Activated T-cell treated with anti-CD3 and anti-CD28 coated beads, Interleukin-2, amount 50 U/mL, for 24 hours (primary cell): ENCODE data around the gene TUBG1.

Source experiments
- DNase-seq: peaks from one replicate; pipeline ENCODE4 v3.0.0-alpha.2; 2020
- H3K27ac Mint-ChIP-seq: 2 replicates; pipeline ENCODE4 v1.8.0; 2020; ENCODE audit warnings: mild to moderate bottlenecking, mixed read lengths
- H3K27me3 Mint-ChIP-seq: 2 replicates; pipeline ENCODE4 v1.8.0; 2020; ENCODE audit warnings: mixed read lengths
- H3K36me3 Mint-ChIP-seq: 2 replicates; pipeline ENCODE4 v1.8.0; 2020; ENCODE audit warnings: low read depth, mixed read lengths
- H3K4me1 Mint-ChIP-seq: 2 replicates; pipeline ENCODE4 v1.8.0; 2020; ENCODE audit warnings: low read depth, mixed read lengths
- H3K4me3 Mint-ChIP-seq: 2 replicates; pipeline ENCODE4 v1.8.0; 2020; ENCODE audit warnings: mild to moderate bottlenecking, moderate library complexity, mixed read lengths
- H3K9me3 Mint-ChIP-seq: 2 replicates; pipeline ENCODE4 v1.8.0; 2020; ENCODE audit warnings: mixed read lengths

The TUBG1 gene

DNA sequence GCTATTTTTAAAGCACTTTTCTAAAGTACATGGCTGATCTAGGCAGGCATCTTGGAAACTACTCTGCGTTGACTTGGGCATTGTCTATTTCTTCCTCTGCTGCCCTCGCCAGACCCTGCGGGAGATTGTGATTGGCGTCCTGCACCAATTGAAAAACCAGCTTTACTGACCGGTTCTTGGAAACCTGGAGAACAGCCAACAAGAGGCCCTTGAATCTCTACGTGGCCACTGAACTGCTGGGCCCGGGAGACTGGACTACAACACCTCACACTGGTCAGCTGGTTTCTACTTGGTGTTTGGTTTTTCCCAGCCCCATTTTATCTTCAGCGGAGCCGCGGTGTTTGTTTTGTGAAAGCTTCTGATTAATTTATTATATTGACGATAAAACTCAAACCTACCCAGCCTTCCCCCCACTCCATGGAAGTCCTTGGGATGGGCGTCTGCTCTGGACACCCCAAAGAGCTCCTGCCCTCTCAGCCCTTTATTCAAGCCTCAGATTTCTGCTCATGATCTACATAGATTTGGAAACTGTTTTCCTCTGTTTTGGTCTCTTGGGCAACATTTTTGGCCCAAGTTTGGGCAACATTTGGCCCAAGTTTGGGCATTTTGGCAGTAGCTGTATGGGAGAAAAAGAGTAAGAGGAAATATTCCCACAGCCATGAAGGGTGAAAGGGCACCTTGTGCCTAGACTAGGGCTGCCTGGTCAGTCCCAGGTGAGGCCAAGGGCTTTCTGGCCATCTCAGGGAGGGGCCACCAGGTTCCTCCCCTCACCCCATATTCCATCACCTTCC is 37.9 kb upstream of the TUBG1 start:
- peak overlapping the region; percentile 76 for H3K27ac Mint-ChIP-seq
- no peak for DNase-seq
- no peaks in the 10 kb centered on the region for H3K9me3 Mint-ChIP-seq
- peaks cover 62% of the 10 kb centered on the region for H3K4me1 Mint-ChIP-seq
- no peaks in the 10 kb centered on the region for H3K27me3 Mint-ChIP-seq
- no peak overlapping the region for H3K4me3 Mint-ChIP-seq
- peaks cover 95% of the 10 kb centered on the region for H3K36me3 Mint-ChIP-seq

- Mint-ChIP-seq H3K27ac (peak overlapping the region; percentile 83), H3K9me3 (no peaks in the 10 kb centered on the region), H3K36me3 (peaks cover 98% of the 10 kb centered on the region), H3K4me3 (no peak overlapping the region), H3K27me3 (no peaks in the 10 kb centered on the region), H3K4me1 (peaks cover 61% of the 10 kb centered on the region)
- no peak for DNase-seq
Observed at GRCh38 chr17:42573095-42573494, 36.4 kb upstream of the TUBG1 start.

DNA sequence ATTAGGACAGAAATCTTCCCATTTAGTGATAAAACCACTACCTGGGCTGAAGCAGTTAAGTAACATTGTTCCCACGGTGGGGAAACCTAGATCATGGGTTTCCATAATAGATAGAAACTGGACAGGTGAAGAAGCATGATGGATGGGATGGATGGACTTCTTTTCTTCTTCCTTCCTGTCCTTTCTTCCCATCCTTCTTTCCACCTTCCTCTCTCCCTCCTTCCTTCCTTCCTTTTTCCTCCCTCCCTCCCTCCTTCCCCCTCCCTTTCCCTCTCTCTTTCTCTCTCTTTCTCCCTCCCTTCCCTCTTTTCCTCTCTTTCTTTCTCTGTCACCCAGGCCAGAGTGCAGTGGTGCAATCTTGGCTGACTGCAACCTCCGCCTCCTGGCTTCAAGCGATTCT is 35.0 kb upstream of the TUBG1 start:
- H3K9me3 Mint-ChIP-seq, result no peaks in the 10 kb centered on the region
- DNase-seq, result no peak
- peak overlapping the region; percentile 69 for H3K27ac Mint-ChIP-seq
- peak overlapping the region; percentile 28 for H3K4me3 Mint-ChIP-seq
- H3K27me3 Mint-ChIP-seq, result no peaks in the 10 kb centered on the region
- peaks cover 58% of the 10 kb centered on the region for H3K4me1 Mint-ChIP-seq
- peaks cover 94% of the 10 kb centered on the region for H3K36me3 Mint-ChIP-seq

DNA sequence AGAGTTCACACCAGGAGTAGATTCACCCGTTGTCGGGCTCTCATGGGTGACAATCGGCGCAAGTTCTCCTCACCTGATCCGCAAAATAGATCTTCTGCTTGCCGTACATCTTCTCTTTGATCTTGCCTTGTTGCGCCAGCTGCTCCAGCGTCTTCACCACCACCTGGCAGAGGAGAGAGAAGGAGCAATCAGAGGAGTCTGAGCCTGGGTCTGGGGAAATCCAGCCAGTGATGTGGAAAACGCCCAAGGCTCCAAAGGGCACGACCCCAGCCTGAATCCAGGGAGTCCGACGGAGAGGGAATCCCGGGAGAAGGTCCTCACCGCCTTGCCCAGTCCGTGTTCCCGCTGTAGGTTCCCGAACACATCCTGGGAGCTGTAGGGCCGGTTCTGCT is 32.3 kb upstream of the TUBG1 start:
- DNase-seq, result no peak
- Mint-ChIP-seq H3K27ac (peak overlapping the region; percentile 98), H3K4me1 (peaks cover 43% of the 10 kb centered on the region), H3K36me3 (peaks cover 92% of the 10 kb centered on the region), H3K4me3 (peak overlapping the region; percentile 98), H3K9me3 (no peaks in the 10 kb centered on the region), H3K27me3 (no peaks in the 10 kb centered on the region)

DNA sequence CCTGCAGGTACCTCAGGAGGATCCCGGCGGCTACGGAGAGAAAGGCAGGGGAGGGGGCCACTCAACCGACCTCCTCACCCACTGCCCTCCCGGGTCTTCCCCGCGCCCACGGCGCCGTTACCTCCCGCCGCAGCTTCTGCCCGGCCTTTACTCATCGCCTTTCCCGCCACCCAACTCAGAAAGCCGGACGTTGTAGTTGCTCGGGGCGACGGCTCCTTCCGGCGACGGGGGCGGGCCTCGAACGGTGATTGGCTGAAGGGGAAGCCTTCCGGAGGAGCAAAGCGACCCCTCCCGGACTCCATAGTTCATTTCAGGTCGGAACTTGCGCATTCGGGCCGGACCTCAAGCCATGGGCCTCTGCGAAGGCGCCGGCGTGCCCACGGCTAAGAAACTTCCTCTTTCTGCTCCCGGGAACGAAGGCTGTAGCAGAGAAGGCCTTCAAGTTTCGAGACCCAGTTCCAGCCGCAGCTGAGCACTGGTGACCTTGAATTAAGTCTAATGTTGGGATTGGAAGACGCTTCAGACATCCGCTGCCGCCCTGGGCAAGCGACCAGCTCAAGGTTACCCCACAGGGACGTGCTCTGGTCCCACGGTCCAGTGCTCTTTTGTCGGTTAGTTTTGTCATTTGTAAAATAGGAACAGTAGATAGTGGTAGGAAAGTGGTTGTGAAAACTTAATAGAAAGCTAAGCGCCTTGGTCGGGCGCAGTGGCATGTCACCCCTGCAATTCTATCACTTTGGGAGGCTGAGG is 31.8 kb upstream of the TUBG1 start, which contains the start of gene PSMC3IP:
Gene PSMC3IP, minus strand, starts transcription at position 198 of the 750 bp plus-strand sequence. Its CDS starts 43 bp downstream, at position 155.
- H3K4me1 Mint-ChIP-seq, result peaks cover 41% of the 10 kb centered on the region
- peaks cover 93% of the 10 kb centered on the region for H3K36me3 Mint-ChIP-seq
- H3K4me3 Mint-ChIP-seq, result peak within 1 kb of the TSS; percentile 98
- H3K27me3 Mint-ChIP-seq, result no peaks in the 10 kb centered on the region
- H3K9me3 Mint-ChIP-seq, result no peaks in the 10 kb centered on the region
- DNase-seq, result peak; percentile 95
- peak within 1 kb of the TSS; percentile 98 for H3K27ac Mint-ChIP-seq

- Mint-ChIP-seq H3K27ac (peak overlapping the region; percentile 98), H3K9me3 (no peaks in the 10 kb centered on the region), H3K4me3 (peak overlapping the region; percentile 98), H3K4me1 (peaks cover 36% of the 10 kb centered on the region), H3K27me3 (no peaks in the 10 kb centered on the region), H3K36me3 (peaks cover 93% of the 10 kb centered on the region)
- DNase-seq, result peak; percentile 83
Observed at GRCh38 chr17:42578282-42578869, 31.1 kb upstream of the TUBG1 start.

DNA sequence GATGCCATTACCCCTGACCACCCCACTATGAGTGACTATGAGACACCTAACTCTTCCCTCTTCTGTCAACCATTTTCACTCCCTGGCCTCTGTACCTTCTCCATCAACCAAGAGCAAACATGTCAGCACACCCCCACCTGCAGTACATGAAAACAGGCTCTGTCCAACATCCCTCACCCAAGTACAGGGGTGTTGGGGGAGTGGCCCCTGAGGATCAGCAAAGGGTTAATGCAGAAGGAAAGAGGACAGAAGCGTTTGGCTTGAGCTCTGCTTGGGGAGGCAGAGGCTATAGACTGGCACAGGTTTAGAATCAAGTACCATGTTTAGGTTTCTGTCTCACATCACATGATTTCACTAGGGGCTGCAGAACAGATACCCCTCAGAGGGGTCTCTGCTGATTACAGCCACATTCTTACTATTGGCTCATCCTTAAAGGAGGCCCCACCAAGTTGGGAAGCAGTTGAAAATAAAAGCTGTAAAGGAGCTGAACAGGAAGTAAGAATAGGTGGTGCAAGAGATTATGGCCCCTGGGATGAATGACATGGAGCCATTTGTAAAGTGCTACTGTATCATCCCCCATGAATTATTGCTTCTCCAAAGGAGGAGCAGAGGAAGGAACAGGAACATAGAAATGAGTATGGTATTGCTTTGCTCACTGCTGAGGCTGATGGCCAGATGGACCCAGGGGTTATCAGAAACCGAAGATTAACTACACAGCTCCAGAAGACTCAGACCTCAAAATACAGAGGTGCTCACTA is 29.5 kb upstream of the TUBG1 start:
- Mint-ChIP-seq H3K9me3 (no peaks in the 10 kb centered on the region), H3K27me3 (no peaks in the 10 kb centered on the region), H3K36me3 (peaks cover 93% of the 10 kb centered on the region), H3K27ac (peak overlapping the region; percentile 69), H3K4me1 (peaks cover 30% of the 10 kb centered on the region), H3K4me3 (peak overlapping the region; percentile 98)
- DNase-seq, result no peak

GRCh38 chr17:42581744-42582270 is 27.7 kb upstream of the TUBG1 start:
- H3K4me1 Mint-ChIP-seq, result peaks cover 16% of the 10 kb centered on the region
- peaks cover 93% of the 10 kb centered on the region for H3K36me3 Mint-ChIP-seq

DNA sequence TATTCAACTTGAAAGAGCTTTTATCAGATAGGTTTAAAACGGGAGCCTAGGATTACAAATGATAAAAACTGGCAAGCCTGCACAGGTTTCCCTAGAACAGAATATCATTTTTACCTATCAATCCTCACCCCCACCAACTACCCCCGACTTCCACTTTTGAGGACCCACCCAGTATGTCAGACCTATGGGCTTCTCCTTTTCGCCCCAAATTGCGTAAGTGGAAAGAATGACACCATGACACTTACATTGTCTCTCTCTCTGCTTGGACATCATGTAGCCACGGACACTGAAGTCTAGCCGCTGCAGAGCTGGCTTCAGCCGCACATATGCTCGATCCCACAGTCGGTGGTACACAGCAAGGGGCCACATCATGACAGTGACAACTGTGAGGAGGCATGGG is 24.6 kb upstream of the TUBG1 start:
- Mint-ChIP-seq H3K4me1 (peaks cover 2% of the 10 kb centered on the region), H3K27me3 (no peaks in the 10 kb centered on the region), H3K36me3 (peaks cover 96% of the 10 kb centered on the region), H3K9me3 (no peaks in the 10 kb centered on the region), H3K4me3 (no peak overlapping the region), H3K27ac (peak overlapping the region; percentile 37)
- DNase-seq, result no peak

More at GRCh38 chr17:42581744-42582270, 27.7 kb upstream of the TUBG1 start:
- peak; percentile 22 for DNase-seq
- Mint-ChIP-seq H3K27ac (peak overlapping the region; percentile 53), H3K9me3 (no peaks in the 10 kb centered on the region), H3K27me3 (no peaks in the 10 kb centered on the region), H3K4me3 (no peak overlapping the region)

DNA sequence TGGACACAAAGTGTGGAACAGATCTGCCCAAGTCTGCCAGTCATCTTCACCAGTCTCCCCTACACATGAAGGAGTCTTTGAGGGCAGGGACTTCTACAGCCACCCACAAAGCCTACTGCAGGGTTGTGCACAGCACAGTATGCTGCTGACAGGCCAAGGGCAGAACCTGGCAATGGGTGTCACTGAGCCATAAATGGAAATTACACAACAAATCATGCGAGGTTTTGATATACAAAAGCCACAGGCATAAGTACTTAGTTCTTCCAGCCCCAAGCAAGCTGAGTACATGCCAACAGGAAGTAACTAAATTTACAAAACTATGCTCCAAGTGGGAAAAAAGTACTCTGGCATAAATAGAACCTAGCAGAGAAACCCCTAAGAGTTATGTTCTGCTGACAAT is 24.1 kb upstream of the TUBG1 start:
- Mint-ChIP-seq H3K4me3 (no peak overlapping the region), H3K4me1 (peaks cover 2% of the 10 kb centered on the region), H3K9me3 (no peaks in the 10 kb centered on the region), H3K36me3 (peaks cover 96% of the 10 kb centered on the region), H3K27ac (peak overlapping the region; percentile 37), H3K27me3 (no peaks in the 10 kb centered on the region)
- DNase-seq, result no peak

DNA sequence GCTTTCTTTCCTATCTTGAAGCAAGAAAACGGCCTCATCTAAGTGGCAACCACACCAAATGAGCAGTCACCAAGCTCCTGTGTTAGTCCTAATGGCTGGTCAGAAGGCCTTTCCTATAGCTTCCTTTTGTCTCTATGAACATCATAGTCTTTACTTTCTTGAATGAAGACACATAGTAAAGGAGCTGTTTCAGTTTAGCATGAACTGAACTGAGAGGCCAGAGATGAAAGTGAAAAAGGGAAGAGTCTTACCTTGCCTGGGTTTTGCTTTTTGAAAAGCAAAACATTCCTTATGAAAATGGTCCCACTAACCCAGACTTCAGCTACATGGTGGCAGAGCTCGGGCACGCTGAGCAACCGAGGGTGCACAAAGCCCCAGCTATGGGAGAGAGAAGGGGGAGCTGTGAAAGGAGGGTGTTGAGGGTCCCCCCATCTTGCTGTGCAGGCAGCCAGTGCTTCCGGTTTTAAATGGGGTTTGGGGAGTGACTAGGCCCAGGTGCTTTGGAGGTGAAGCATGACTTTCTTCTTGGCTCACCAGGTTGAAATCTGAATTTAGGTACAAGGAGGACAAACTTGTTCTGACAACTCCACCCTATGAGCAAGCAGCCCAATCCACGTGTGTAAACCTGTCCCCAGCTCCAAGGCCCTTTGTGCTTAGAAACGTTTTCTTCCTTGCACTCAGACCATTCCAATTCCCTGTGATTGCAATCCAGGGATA is 22.8 kb upstream of the TUBG1 start:
- peaks cover 98% of the 10 kb centered on the region for H3K36me3 Mint-ChIP-seq
- H3K27me3 Mint-ChIP-seq, result no peaks in the 10 kb centered on the region
- no peak for DNase-seq
- peak overlapping the region; percentile 79 for H3K27ac Mint-ChIP-seq
- no peak overlapping the region for H3K4me3 Mint-ChIP-seq
- H3K4me1 Mint-ChIP-seq, result peaks cover 3% of the 10 kb centered on the region
- H3K9me3 Mint-ChIP-seq, result no peaks in the 10 kb centered on the region

DNA sequence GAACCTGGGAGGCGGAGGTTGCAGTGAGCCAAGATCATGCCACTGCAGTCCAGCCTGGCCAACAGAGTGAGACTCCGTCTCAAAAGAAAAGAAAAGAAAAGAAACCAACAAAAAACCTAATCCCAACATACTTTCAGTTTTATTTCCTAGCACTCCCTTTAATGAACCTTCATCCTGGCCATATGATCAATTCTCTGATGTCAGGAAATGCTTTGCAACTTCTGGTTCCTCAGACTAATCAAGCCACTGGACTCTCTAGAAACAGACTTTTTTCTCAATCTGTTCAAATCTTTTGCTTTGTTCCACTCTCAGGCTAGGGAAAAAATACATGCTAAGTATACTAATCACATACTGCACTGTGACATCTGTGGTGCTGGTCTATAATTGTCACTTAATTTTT is 18.6 kb upstream of the TUBG1 start:
- no peaks in the 10 kb centered on the region for H3K27me3 Mint-ChIP-seq
- H3K36me3 Mint-ChIP-seq, result peaks cover 71% of the 10 kb centered on the region
- peaks cover 6% of the 10 kb centered on the region for H3K4me1 Mint-ChIP-seq
- H3K4me3 Mint-ChIP-seq, result no peak overlapping the region
- peak overlapping the region; percentile 47 for H3K27ac Mint-ChIP-seq
- no peak for DNase-seq
- H3K9me3 Mint-ChIP-seq, result no peaks in the 10 kb centered on the region

DNA sequence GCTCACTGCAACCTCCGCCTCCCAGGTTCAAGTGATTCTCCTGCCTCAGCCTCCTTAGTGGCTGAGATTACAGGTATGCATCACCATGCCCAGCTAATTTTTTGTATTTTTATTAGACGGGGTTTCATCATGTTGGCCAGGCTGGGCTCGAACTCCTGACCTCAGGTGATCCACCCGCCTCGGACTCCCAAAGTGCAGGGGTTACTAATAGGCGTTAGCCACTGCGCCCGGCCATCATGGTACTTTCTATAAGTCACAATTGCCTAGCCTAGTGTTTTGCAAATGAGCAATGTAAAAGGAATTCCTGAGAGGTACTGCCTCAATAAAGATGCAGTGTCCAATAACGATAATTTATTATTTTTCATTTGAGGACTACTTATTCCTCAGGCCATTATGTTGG is 18.1 kb upstream of the TUBG1 start:
- Mint-ChIP-seq H3K9me3 (no peaks in the 10 kb centered on the region), H3K36me3 (peaks cover 68% of the 10 kb centered on the region), H3K4me3 (no peak overlapping the region), H3K4me1 (peaks cover 8% of the 10 kb centered on the region), H3K27me3 (no peaks in the 10 kb centered on the region), H3K27ac (peak overlapping the region; percentile 2)
- DNase-seq, result peak; percentile 11
